ENCODE results near the gene PHF2. TPM values are rescaled to one million over a fixed set of nuclear protein-coding genes. Genes with fewer than 3 reads are reported as not detected.

The PHF2 gene
- total and polyA plus RNA-seq, 2 of the 4 experiments (the other 2 are of a cell fraction) = 5.9 to 9.5 TPM

GRCh38 chr9:93567271-93567959 lies 9.0 kb upstream of the PHF2 start:
- H3K27me3 ChIP-seq (ENCODE audit: control insufficient read depth, insufficient read depth, low read length) = no peaks in the 10 kb centered on the region
- H3K4ac ChIP-seq (ENCODE audit: low read depth, low read length) = peak overlapping the region; percentile 97
- 0 out of 2 replicates have a peak overlapping the region, but pooled peaks have one; percentile 20 for H2BK120ac ChIP-seq (ENCODE audit: low read depth, low read length)
- BruUV-seq (replicated peaks) = no TSS peak
- H2AFZ ChIP-seq (replicated peaks; ENCODE audit: low read length, poor library complexity) = peak overlapping the region; percentile 90
- TF ChIP-seq RAD21 (IDR thresholded peaks at IDR 0.05; ENCODE audit: low read length) = no peak
- no peak for TF ChIP-seq CEBPB (IDR thresholded peaks at IDR 0.05; ENCODE audit: low read depth, low read length)
- TF ChIP-seq CHD1 (IDR thresholded peaks at IDR 0.05; ENCODE audit: low read depth, low read length) = no peak
- TF ChIP-seq ELK1 (IDR thresholded peaks at IDR 0.05; ENCODE audit: borderline replicate concordance, low read depth, low read length) = no peak
- TF ChIP-seq, protein P1, sequence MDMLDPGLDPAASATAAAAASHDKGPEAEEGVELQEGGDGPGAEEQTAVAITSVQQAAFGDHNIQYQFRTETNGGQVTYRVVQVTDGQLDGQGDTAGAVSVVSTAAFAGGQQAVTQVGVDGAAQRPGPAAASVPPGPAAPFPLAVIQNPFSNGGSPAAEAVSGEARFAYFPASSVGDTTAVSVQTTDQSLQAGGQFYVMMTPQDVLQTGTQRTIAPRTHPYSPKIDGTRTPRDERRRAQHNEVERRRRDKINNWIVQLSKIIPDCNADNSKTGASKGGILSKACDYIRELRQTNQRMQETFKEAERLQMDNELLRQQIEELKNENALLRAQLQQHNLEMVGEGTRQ (IDR thresholded peaks at IDR 0.05; ENCODE audit: low read depth, low read length) = no peak
- H4K91ac ChIP-seq (ENCODE audit: insufficient read depth, low read depth, low read length) = peak overlapping the region; percentile 88
- in situ Hi-C loops (cut with MboI; ENCODE audit: low sequenced_read_pairs) (loop anchor here (10.0 to 25.0 kb wide), 2 partner anchors 113 to 455 kb away; partner anchors contain the start of genes FAM120A and FAM120AOS), intact Hi-C loops (cut with micrococcal nuclease) (loop anchor here (2.0 to 10.0 kb wide), 2 partner anchors 253 to 407 kb away; no protein-coding TSS in a partner anchor), dilution Hi-C loops (cut with HindIII; ENCODE audit: low sequenced_read_pairs, unreplicated experiment) (loop anchor here (10.0 kb wide), 1 partner anchor 103 kb away; no protein-coding TSS in a partner anchor)
- peak overlapping the region; percentile 72 for H2BK5ac ChIP-seq (ENCODE audit: low read depth, low read length, poor library complexity, severe bottlenecking)
- H3K79me1 ChIP-seq (ENCODE audit: low read depth in 1 of 2, low read length in 2 of 2) = peaks cover 9 to 22% of the 10 kb centered on the region in 2 experiments
- H3K27ac ChIP-seq (ENCODE audit: insufficient read depth, low read length) = peak overlapping the region; percentile 85
- no peak for DNase-seq
- ChIA-PET CTCF (no interaction called here), POLR2A (ENCODE audit: unreplicated experiment) (no interaction called here)
- peak overlapping the region; percentile 95 for H3K56ac ChIP-seq (ENCODE audit: extremely low read depth, insufficient read depth, low read length)
- H3K4me3 ChIP-seq (ENCODE audit: insufficient read depth, low read depth, low read length) = peak overlapping the region; percentile 51
- peak overlapping the region; percentile 87 for H2AK9ac ChIP-seq (replicated peaks; ENCODE audit: low read depth, low read length, poor library complexity)
- H3K14ac ChIP-seq (replicated peaks; ENCODE audit: low read depth, low read length) = peak overlapping the region; percentile 97
- H3K36me3 ChIP-seq (ENCODE audit: control insufficient read depth, insufficient read depth, low read length) = peaks cover 16% of the 10 kb centered on the region
- H3K9ac ChIP-seq (ENCODE audit: low read depth, low read length) = peak overlapping the region; percentile 91
- peaks cover 7% of the 10 kb centered on the region for H3K4me1 ChIP-seq (ENCODE audit: control insufficient read depth, insufficient read depth, low read length)
- peak overlapping the region; percentile 98 for H4K5ac ChIP-seq (ENCODE audit: low read depth, low read length)
- peak overlapping the region; percentile 96 to 100 for H4K8ac ChIP-seq (ENCODE audit: low read depth in 2 of 2, low read length in 2 of 2)
- no peaks in the 10 kb centered on the region for H3K9me3 ChIP-seq (ENCODE audit: control insufficient read depth, insufficient read depth, low read length)
- H3K4me2 ChIP-seq (ENCODE audit: low read depth, low read length) = peak overlapping the region; percentile 96
- H3K18ac ChIP-seq (ENCODE audit: low read depth, low read length) = peak overlapping the region; percentile 48; the same call in 1 of the 2 replicates
- H2BK15ac ChIP-seq (ENCODE audit: low read depth, low read length) = no peak overlapping the region
- peak overlapping the region; percentile 99 for H3K23ac ChIP-seq (ENCODE audit: low read depth, low read length)
- no CpG with 5 or more reads among the region's 15 CpGs for WGBS, 2 experiments (ENCODE audit: extremely low coverage in 2 of 2, insufficient read length in 1 of 2)
- peaks cover 12% of the 10 kb centered on the region for H3K9me1 ChIP-seq (ENCODE audit: insufficient read depth, low read length)
- peak overlapping the region; percentile 100 for H2AK5ac ChIP-seq (ENCODE audit: low read depth, low read length)
- no peak overlapping the region for H2BK20ac ChIP-seq (ENCODE audit: low read depth, low read length)
- ATAC-seq (ENCODE audit: low read depth) = no peak
- H4K20me1 ChIP-seq (ENCODE audit: insufficient read depth, low read length) = no peaks in the 10 kb centered on the region
